HepG2 (cell line): ENCODE measurements around the gene MAP2K2. TPM values are rescaled to one million over a fixed set of nuclear protein-coding genes. Genes with fewer than 3 reads are reported as not detected.

Experiments
- ATAC-seq: fragments of 200-7000 bp; cut with Tn5 transposase; 3 replicates; pipeline ENCODE4 v1.9.1; 2020; ENCODE audit warnings: mild to moderate bottlenecking, moderate library complexity
- BruUV-seq: library from RNA; stranded (reverse); fragments of 400-500 nt; replicated peaks from 2 replicates; lab custom pipeline; 2021; lab: Mats Ljungman, UMichigan
- CTCF ChIA-PET: fragments of 300-600 bp; formaldehyde crosslinking; extraction: SDS; loops from one replicate; lab custom pipeline; 2021; ENCODE audit warnings: low total read pairs, inconsistent platforms, low intra/inter-chr PET ratio; lab: Yijun Ruan, JAX
- POLR2A ChIA-PET: fragments of 350-600 bp; sonication (Branson Sonifier 250); formaldehyde crosslinking; loops from one replicate; lab custom pipeline; 2020; ENCODE audit warnings: antibody characterized with exemption, inconsistent platforms; lab: Yijun Ruan, JAX
- DNase-seq: peaks from one replicate; pipeline ENCODE4 v3.0.0-alpha.2; 2015; ENCODE audit warnings: low spot score
- FAIRE-seq: peaks from 3 replicates; lab custom pipeline; 2011; peaks lifted over from hg19 to GRCh38; lab: Jason Lieb, UNC
- H2AFZ ChIP-seq: one replicate; pipeline ENCODE4 v1.6.1; 2011; ENCODE audit warnings: low read length, inconsistent platforms
- H3K27ac ChIP-seq: fragments of 300-600 bp; 3 replicates; pipeline ENCODE4 v1.8.0; 2011; ENCODE audit warnings: mixed run types, mild to moderate bottlenecking, mixed read lengths, low read length, inconsistent platforms; ENCODE audit not compliant: insufficient read depth; ENCODE audit errors: extremely low read length
- H3K27me3 ChIP-seq, 2 experiments: fragments of 200-600 bp in 1 of 2; 2 replicates in 1 of 2; 3 replicates in 1 of 2; pipeline versions ENCODE4 v1.6.0 to v1.8.0; 2011; ENCODE audit warnings: low read length in 2 of 2, mild to moderate bottlenecking in 2 of 2, moderate library complexity in 2 of 2, inconsistent platforms in 1 of 2; ENCODE audit not compliant: insufficient read depth in 2 of 2, control insufficient read depth in 1 of 2
- H3K36me3 ChIP-seq, 2 experiments: fragments of 200-600 bp in 1 of 2; replicated peaks in 1 of 2; 2 replicates in 1 of 2; 3 replicates in 1 of 2; pipeline versions ENCODE4 v1.5.1 to v1.8.0; 2011; ENCODE audit warnings: low read length in 2 of 2, inconsistent platforms in 1 of 2; ENCODE audit not compliant: insufficient read depth in 2 of 2, control insufficient read depth in 1 of 2
- H3K4me1 ChIP-seq: 2 replicates; pipeline ENCODE4 v1.5.1; 2012; ENCODE audit warnings: low read length, inconsistent platforms; ENCODE audit not compliant: insufficient read depth
- H3K4me2 ChIP-seq: 2 replicates; pipeline ENCODE4 v1.6.0; 2011; ENCODE audit warnings: low read depth, low read length, inconsistent platforms
- H3K4me3 ChIP-seq, 3 experiments: fragments of 200-600 bp in 1 of 3; sonication (generic), shearing (Covaris generic) in 1 of 3; replicated peaks in 1 of 3; 2 replicates each; pipeline ENCODE4 v1.5.1; 2011 to 2016; ENCODE audit warnings: low read length in 3 of 3, inconsistent platforms in 2 of 3, low read depth in 2 of 3, mild to moderate bottlenecking in 2 of 3, control low read depth in 1 of 3, mixed read lengths in 1 of 3; ENCODE audit not compliant: insufficient read depth in 1 of 3
- H3K79me2 ChIP-seq: one replicate; pipeline ENCODE4 v1.6.1; 2011; ENCODE audit warnings: low read length, inconsistent platforms; ENCODE audit not compliant: insufficient read depth
- H3K9ac ChIP-seq: 2 replicates; pipeline ENCODE4 v1.6.0; 2011; ENCODE audit warnings: mild to moderate bottlenecking, low read depth, low read length, inconsistent platforms; ENCODE audit not compliant: insufficient read depth
- H3K9me3 ChIP-seq: 2 replicates; pipeline ENCODE4 v1.5.1; 2012; ENCODE audit warnings: mild to moderate bottlenecking, low read length
- H4K20me1 ChIP-seq: 2 replicates; pipeline ENCODE4 v1.6.0; 2011; ENCODE audit warnings: inconsistent platforms, mild to moderate bottlenecking, low read length, moderate library complexity; ENCODE audit not compliant: insufficient read depth
- AGO2 ChIP-seq: fragments of 200-400 bp; formaldehyde crosslinking; optimal IDR thresholded peaks from 2 replicates; pipeline ENCODE3; 2017; ENCODE audit warnings: mild to moderate bottlenecking, low read depth, low read length, moderate library complexity
- ATRX ChIP-seq: sonication (generic); formaldehyde crosslinking; IDR thresholded peaks from 2 replicates; pipeline ENCODE4 v1.4.0; 2020; ENCODE audit warnings: missing genetic modification reagents, borderline replicate concordance
- GATAD1 ChIP-seq: IDR thresholded peaks from 2 replicates; pipeline ENCODE4 v1.6.1; 2016; ENCODE audit warnings: missing genetic modification reagents, missing compliant biosample characterization
- PAX8 ChIP-seq: sonication (generic); formaldehyde crosslinking; IDR thresholded peaks from 2 replicates; pipeline ENCODE4 v1.8.0; 2022; ENCODE audit warnings: mild to moderate bottlenecking, missing genetic modification reagents, borderline replicate concordance
- POLR2G ChIP-seq: fragments of 200-400 bp; formaldehyde crosslinking; IDR thresholded peaks from 2 replicates; pipeline ENCODE4 v1.6.1; 2018; ENCODE audit warnings: mild to moderate bottlenecking, low read depth, low read length, moderate library complexity
- RBM22 ChIP-seq: fragments of 200-400 bp; formaldehyde crosslinking; optimal IDR thresholded peaks from 2 replicates; pipeline ENCODE3; 2017; ENCODE audit warnings: mild to moderate bottlenecking, low read length, moderate library complexity
- SSRP1 ChIP-seq: IDR thresholded peaks from 2 replicates; pipeline ENCODE4 v1.6.1; 2016; ENCODE audit warnings: control low read depth
- ZBTB7A ChIP-seq: sonication (generic); formaldehyde crosslinking; IDR thresholded peaks from 2 replicates; pipeline ENCODE4 v1.8.0; 2022; ENCODE audit warnings: mild to moderate bottlenecking, missing genetic modification reagents
- ZNF121 ChIP-seq: sonication (generic); formaldehyde crosslinking; IDR thresholded peaks from 2 replicates; pipeline ENCODE4 v1.5.0; 2020; ENCODE audit warnings: mild to moderate bottlenecking, missing genetic modification reagents
- WGBS: methylation state at CpG from one replicate; pipeline ENCODE4 v1.1.6; 2017; ENCODE audit warnings: low lambda C conversion rate; 5-methylcytosine and 5-hydroxymethylcytosine counted together
- in situ Hi-C: cut with HindIII; loops from 2 replicates; pipeline ENCODE4 v1.10.0; 2017; ENCODE audit warnings: low pct_unique_long_range_greater_than_20kb; ENCODE audit not compliant: extremely low pct_ligation_motif_present
- intact Hi-C: fragments of 100-400 bp; cut with micrococcal nuclease; formaldehyde crosslinking; loops from one replicate; pipeline ENCODE4 v1.10.0; 2022; ENCODE audit not compliant: unreplicated experiment
- polyA plus RNA-seq, 8 experiments: library from polyadenylated mRNA; depleted of rRNA in 3 of 8; stranded (reverse) in 7 of 8; unstranded in 1 of 8; fragments of >200 nt; fragmentation: Illumina TruSeq in 4 of 8; extraction: Trizol in 4 of 8; gene quantifications; 2 replicates each; pipeline versions ENCODE4 v1.2.1 to v1.2.3, GENCODE V29; 2011 to 2016; ENCODE audit warnings: low read depth in 4 of 8, missing spikeins in 1 of 8, mixed read lengths in 1 of 8; ENCODE audit not compliant: insufficient read depth in 1 of 8
- total RNA-seq, 5 experiments: library from RNA; depleted of rRNA; stranded (reverse); fragments of >200 nt; fragmentation: Illumina TruSeq; extraction: Trizol; gene quantifications; 2 replicates each; pipeline ENCODE4 v1.2.3, GENCODE V29; 2016; ENCODE audit warnings: low read depth in 1 of 5

The MAP2K2 gene
- total and polyA plus RNA-seq, 2 of the 13 experiments (the other 11 are each of a cell fraction or from before 2014, with no cell fraction given): 70.3 to 80.9 TPM

DNA sequence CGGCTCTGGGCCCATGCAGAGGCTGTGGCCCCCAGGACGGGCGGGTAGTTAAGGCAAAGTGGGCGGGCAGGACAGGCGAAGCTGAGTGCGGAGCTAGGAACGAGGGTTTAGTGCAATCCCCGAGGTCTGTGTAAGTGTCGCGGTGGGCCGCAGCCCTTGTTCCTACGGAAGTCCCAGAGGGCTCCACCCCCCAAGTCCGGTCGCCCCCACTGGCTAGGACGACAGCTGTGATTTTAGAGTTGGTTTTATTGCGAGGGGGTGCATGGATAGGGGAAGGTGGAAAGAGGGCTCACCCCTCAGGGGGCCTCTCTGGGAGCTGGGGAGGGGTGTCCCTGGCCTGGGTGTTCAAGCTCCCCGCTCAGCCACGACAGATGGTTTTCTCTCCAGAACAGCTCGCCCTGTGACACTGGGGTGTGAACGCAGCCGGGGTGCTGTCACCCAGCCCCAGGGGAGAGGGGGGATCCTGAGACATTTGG lies 78.9 kb downstream of the MAP2K2 start:
- POLR2A ChIA-PET: interaction anchor here (0.6 to 1.3 kb wide), 4 partner anchors 10 to 37 kb away, joined by 3 read pairs; partner anchors contain the start of gene PIAS4
- in situ Hi-C loops (no loop called here), intact Hi-C loops (no loop called here)
- H3K4me2 ChIP-seq: no peak overlapping the region
- peaks cover 16% of the 10 kb centered on the region; the same call in 1 of the 2 replicates for H4K20me1 ChIP-seq
- H2AFZ ChIP-seq: no peak overlapping the region
- no peaks in the 10 kb centered on the region for H3K27me3 ChIP-seq
- H3K9ac ChIP-seq: no peak overlapping the region
- H3K27ac ChIP-seq: no peak overlapping the region
- CTCF ChIA-PET: no interaction called here
- FAIRE-seq (no peak), ATAC-seq (no peak), DNase-seq (no peak)
- H3K9me3 ChIP-seq: no peaks in the 10 kb centered on the region
- TF ChIP-seq SSRP1: peak; percentile 72; the same call in 1 of the 2 replicates
- no peak for TF ChIP-seq ZNF121 (CRISPR knock-in tag)
- peak; percentile 88 for TF ChIP-seq AGO2
- TF ChIP-seq GATAD1 (CRISPR knock-in tag): no peak
- TF ChIP-seq ATRX (CRISPR knock-in tag): no peak
- no peak for TF ChIP-seq ZBTB7A (CRISPR knock-in tag)
- peak; percentile 5; the same call in 1 of the 2 replicates for TF ChIP-seq POLR2G
- no peak for TF ChIP-seq PAX8
- peak; percentile 87 for TF ChIP-seq RBM22
- no peak overlapping the region for H3K4me3 ChIP-seq
- peaks cover 14 to 26% of the 10 kb centered on the region in 2 experiments; a peak in 4 of 5 replicates for H3K36me3 ChIP-seq
- no peaks in the 10 kb centered on the region; the same call in 1 of the 2 replicates for H3K4me1 ChIP-seq
- 97% methylated on average over 20 of the region's 21 CpGs for WGBS
- no TSS peak for BruUV-seq
- H3K79me2 ChIP-seq: peaks cover 14% of the 10 kb centered on the region
